Mucosa of descending colon (tissue), 3 donors: ENCODE results near the gene ZBTB9. TPM values are rescaled to one million over a fixed set of nuclear protein-coding genes. Genes with fewer than 3 reads are reported as not detected.

ENCODE experiments used
- ATAC-seq: fragments of 200-7000 bp; cut with Tn5 transposase; one replicate; pipeline ENCODE4 v1.9.1; 2020; ENCODE audit warnings: mild to moderate bottlenecking, moderate library complexity
- DNase-seq, 3 donors: peaks; one replicate each; pipeline ENCODE4 v3.0.0-alpha.2; 2020
- H3K36me3 ChIP-seq: fragments of 200-600 bp; one replicate; pipeline ENCODE4 v1.8.0; 2021; ENCODE audit warnings: low read depth, mild to moderate bottlenecking
- H3K4me1 ChIP-seq: fragments of 200-600 bp; one replicate; pipeline ENCODE4 v1.8.0; 2021; ENCODE audit warnings: low read depth, mild to moderate bottlenecking
- H3K4me3 ChIP-seq: fragments of 200-600 bp; one replicate; pipeline ENCODE4 v1.8.0; 2021; ENCODE audit warnings: mild to moderate bottlenecking
- H3K9me3 ChIP-seq: fragments of 200-600 bp; one replicate; pipeline ENCODE4 v1.8.0; 2021; ENCODE audit warnings: mild to moderate bottlenecking
- CTCF ChIP-seq: fragments of 200-600 bp; IDR thresholded peaks from one replicate; pipeline ENCODE4 v1.8.0; 2022; ENCODE audit warnings: antibody characterized with exemption, mild to moderate bottlenecking
- intact Hi-C, 2 donors: fragments of 100-400 bp; cut with DNase I in 1 of 2; cut with micrococcal nuclease in 1 of 2; formaldehyde crosslinking; loops; one replicate each; pipeline versions ENCODE4 v1.11.0 to v1.11.1; 2022; cut with DNase I, micrococcal nuclease
- total RNA-seq, 3 donors: library from RNA; stranded (reverse); fragmentation: NEBNext Ultra II Directional in 2 of 3; extraction: Animal tissue kit (Norgen Biotek cat#: 25700) in 2 of 3; gene quantifications; one replicate each; pipeline versions ENCODE4 v1.2.1 to v1.2.4, GENCODE V29; 2021 to 2023
- donor health status: DM: no; HTN: no; CAD: no; lungs with moderate emphysema.
- donor health status: DM: no; HTN: no; CAD: no.
- donor health status: DM: no; HTN: yes; CAD: no.

Gene ZBTB9
- total RNA-seq, 3 donors from 2014 or later: 4.3 to 5.8 (median 4.5) TPM

- Histone ChIP-seq H3K4me1 (peaks cover 5% of the 10 kb centered on the region), H3K9me3 (no peaks in the 10 kb centered on the region), H3K36me3 (no peaks in the 10 kb centered on the region), H3K4me3 (no peak overlapping the region)
- intact Hi-C loops: no loop called here
- DNase-seq (no peak), ATAC-seq (no peak)
- no peak for TF ChIP-seq CTCF
Measured at GRCh38 chr6:33433001-33433543, 21.3 kb upstream of the ZBTB9 start.

GRCh38 chr6:33433544-33434191, 20.7 kb upstream of the ZBTB9 start:
- intact Hi-C loops: no loop called here
- Histone ChIP-seq H3K4me1 (peaks cover 3% of the 10 kb centered on the region), H3K4me3 (no peak overlapping the region), H3K9me3 (no peaks in the 10 kb centered on the region), H3K36me3 (no peaks in the 10 kb centered on the region)
- ATAC-seq (no peak), DNase-seq (no peak)
- TF ChIP-seq CTCF: no peak

- no peak for ATAC-seq
- H3K4me1 ChIP-seq: no peaks in the 10 kb centered on the region
- DNase-seq: no peak
- no peak overlapping the region for H3K4me3 ChIP-seq
- intact Hi-C loops: no loop called here
- H3K36me3 ChIP-seq: no peaks in the 10 kb centered on the region
- no peaks in the 10 kb centered on the region for H3K9me3 ChIP-seq
- no peak for TF ChIP-seq CTCF
Measured at GRCh38 chr6:33434961-33435360, 19.4 kb upstream of the ZBTB9 start.

- H3K4me1 ChIP-seq: no peaks in the 10 kb centered on the region
- no peaks in the 10 kb centered on the region for H3K9me3 ChIP-seq
- no peak for DNase-seq
- ATAC-seq: no peak
- no peak for TF ChIP-seq CTCF
- intact Hi-C loops: no loop called here
- H3K4me3 ChIP-seq: no peak overlapping the region
- H3K36me3 ChIP-seq: no peaks in the 10 kb centered on the region
Measured at GRCh38 chr6:33437666-33438065, 16.7 kb upstream of the ZBTB9 start.

- no peaks in the 10 kb centered on the region for H3K4me1 ChIP-seq
- TF ChIP-seq CTCF: no peak
- no peaks in the 10 kb centered on the region for H3K36me3 ChIP-seq
- H3K9me3 ChIP-seq: no peaks in the 10 kb centered on the region
- H3K4me3 ChIP-seq: no peak overlapping the region
- ATAC-seq (no peak), DNase-seq (no peak)
- intact Hi-C loops: no loop called here
Measured at GRCh38 chr6:33438978-33439594, 15.3 kb upstream of the ZBTB9 start.
